ENCODE data around the gene CALCOCO1. TPM values are rescaled to one million over a fixed set of nuclear protein-coding genes. Genes with fewer than 3 reads are reported as not detected.
"Not testable (repeated sequence)": the region's sequence is repeated elsewhere in the genome, so short reads cannot be mapped to it uniquely, and the experiment has no call there.

The CALCOCO1 gene
- total and polyA plus RNA-seq, 12 donors: 48.0 to 187 (median 122) TPM

DNA sequence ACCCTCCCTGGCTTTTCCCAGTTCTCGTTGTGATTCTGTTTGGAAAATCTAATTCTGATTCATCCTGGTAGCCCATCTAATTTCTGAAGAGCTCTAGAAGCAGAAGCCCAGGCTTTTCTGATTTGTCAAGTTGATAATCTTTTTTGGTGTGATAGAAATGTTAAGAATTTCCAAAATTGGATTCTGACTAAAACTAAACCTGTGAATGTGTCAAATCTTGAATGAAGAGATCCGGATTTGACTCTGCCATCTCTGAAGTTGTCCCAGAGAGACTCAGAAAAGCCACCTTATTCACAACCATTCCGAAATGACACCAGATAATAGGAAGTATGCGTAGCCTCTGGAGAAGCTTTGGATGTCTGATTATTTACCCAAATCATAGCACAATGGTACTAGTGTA lies 37.4 kb upstream of the CALCOCO1 start:
- WGBS, 4 donors: 60 to 78% (median 69%) methylated on average over 4 of the region's 4 CpGs
- H3K36me3 ChIP-seq (replicated peaks in 1 of 2): no peaks in the 10 kb centered on the region
- H3K27ac ChIP-seq: no peak overlapping the region
- no peaks in the 10 kb centered on the region for H3K4me1 ChIP-seq (replicated peaks in 1 of 2)
- H3K9me3 ChIP-seq (replicated peaks in 1 of 3): no peaks in the 10 kb centered on the region
- TF ChIP-seq, protein P1, sequence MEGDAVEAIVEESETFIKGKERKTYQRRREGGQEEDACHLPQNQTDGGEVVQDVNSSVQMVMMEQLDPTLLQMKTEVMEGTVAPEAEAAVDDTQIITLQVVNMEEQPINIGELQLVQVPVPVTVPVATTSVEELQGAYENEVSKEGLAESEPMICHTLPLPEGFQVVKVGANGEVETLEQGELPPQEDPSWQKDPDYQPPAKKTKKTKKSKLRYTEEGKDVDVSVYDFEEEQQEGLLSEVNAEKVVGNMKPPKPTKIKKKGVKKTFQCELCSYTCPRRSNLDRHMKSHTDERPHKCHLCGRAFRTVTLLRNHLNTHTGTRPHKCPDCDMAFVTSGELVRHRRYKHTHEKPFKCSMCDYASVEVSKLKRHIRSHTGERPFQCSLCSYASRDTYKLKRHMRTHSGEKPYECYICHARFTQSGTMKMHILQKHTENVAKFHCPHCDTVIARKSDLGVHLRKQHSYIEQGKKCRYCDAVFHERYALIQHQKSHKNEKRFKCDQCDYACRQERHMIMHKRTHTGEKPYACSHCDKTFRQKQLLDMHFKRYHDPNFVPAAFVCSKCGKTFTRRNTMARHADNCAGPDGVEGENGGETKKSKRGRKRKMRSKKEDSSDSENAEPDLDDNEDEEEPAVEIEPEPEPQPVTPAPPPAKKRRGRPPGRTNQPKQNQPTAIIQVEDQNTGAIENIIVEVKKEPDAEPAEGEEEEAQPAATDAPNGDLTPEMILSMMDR (IDR thresholded peaks at IDR 0.05): no peak
- no peak for TF ChIP-seq POLR2A (IDR thresholded peaks at IDR 0.05)
- intact Hi-C loops (cut with DNase I): no loop called here
- no peak overlapping the region for H3K4me3 ChIP-seq
- no peak for DNase-seq
- peaks cover 39% of the 10 kb centered on the region for H3K27me3 ChIP-seq

DNA sequence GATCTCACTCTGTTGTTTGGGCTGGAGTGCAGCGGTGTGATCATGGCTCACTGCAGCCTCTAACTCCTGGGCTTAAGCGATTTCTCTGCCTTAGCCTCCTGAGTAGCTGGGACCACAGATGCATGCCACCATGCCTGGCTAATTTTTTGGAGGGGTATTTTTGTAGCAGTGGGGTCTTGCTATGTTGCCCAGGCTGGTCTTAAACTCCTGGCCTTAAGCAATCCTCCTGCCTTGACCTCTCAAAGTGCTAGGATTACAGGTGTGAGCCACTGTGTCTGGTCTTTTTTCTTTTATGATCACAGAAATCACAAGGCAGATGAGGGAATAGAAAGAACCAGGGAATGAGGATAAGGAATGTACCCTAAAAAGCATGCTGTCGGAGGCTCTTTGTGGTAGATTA lies 35.5 kb upstream of the CALCOCO1 start:
- H3K4me1 ChIP-seq (replicated peaks in 1 of 2); intact Hi-C loops (cut with DNase I); H3K9me3 ChIP-seq (replicated peaks in 1 of 3); H3K4me3 ChIP-seq; DNase-seq; H3K27ac ChIP-seq; H3K36me3 ChIP-seq (replicated peaks in 1 of 2): not testable (repeated sequence)
- WGBS, 4 donors: 83 to 93% (median 89%) methylated on average over 3 of the region's 3 CpGs
- H3K27me3 ChIP-seq: peaks cover 45% of the 10 kb centered on the region

DNA sequence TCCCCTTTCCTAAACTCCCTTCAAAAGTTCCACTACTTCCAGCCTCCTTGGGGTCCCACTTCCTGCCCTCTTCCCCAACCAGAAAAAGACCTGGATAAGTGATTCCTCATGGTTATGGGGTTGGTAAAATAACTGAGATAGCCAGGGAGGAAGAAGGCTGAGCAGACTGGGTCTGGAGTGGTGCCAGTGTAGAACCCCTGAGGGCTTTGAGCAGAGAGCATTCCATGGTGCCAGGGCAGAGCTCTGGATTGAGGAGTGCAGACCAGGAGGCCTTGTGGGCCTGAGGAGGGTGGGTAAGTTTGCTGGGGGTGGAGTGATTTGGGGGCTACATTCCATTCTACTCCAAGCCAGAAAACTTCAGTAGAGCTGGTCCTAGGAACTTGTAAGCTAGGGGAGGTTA lies 34.1 kb upstream of the CALCOCO1 start:
- Histone ChIP-seq H3K27me3 (peaks cover 39% of the 10 kb centered on the region), H3K9me3 (replicated peaks in 1 of 3) (no peaks in the 10 kb centered on the region), H3K27ac (no peak overlapping the region), H3K36me3 (replicated peaks in 1 of 2) (no peaks in the 10 kb centered on the region), H3K4me1 (replicated peaks in 1 of 2) (peaks cover 0 to 4% of the 10 kb centered on the region in 2 donors), H3K4me3 (no peak overlapping the region)
- TF ChIP-seq, protein P1 (IDR thresholded peaks at IDR 0.05): no peak
- TF ChIP-seq POLR2A (IDR thresholded peaks at IDR 0.05): no peak
- intact Hi-C loops (cut with DNase I): no loop called here
- DNase-seq: no peak

DNA sequence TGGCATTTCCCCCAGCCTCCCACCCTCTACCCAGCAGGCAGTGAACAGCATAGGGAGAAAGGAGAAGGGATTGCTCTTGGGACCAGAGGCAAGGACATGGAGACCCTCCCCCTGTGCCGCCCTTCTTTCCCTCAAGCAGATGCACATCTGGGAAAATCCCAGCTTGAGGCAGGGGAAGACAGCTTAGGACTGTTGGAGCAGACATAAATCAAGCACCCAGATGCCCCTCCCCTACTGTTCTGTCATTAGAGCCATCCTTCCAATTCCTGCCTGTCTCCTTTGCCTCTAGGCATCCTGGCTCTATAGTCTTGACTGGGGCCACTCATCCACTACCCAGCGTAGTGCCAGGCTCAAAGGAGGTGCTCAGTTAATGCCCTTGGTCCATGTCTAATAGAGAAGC lies 32.0 kb upstream of the CALCOCO1 start:
- WGBS, 4 donors: 47 to 83% (median 62%) methylated on average over 2 of the region's 2 CpGs
- no peaks in the 10 kb centered on the region for H3K9me3 ChIP-seq (replicated peaks in 1 of 3)
- DNase-seq: no peak
- peaks cover 0 to 4% of the 10 kb centered on the region in 2 donors for H3K4me1 ChIP-seq (replicated peaks in 1 of 2)
- H3K27me3 ChIP-seq: peaks cover 31% of the 10 kb centered on the region
- TF ChIP-seq, protein P1 (IDR thresholded peaks at IDR 0.05): no peak
- no peak for TF ChIP-seq POLR2A (IDR thresholded peaks at IDR 0.05)
- no peak overlapping the region for H3K4me3 ChIP-seq
- intact Hi-C loops (cut with DNase I): no loop called here
- H3K36me3 ChIP-seq (replicated peaks in 1 of 2): no peaks in the 10 kb centered on the region
- H3K27ac ChIP-seq: no peak overlapping the region

DNA sequence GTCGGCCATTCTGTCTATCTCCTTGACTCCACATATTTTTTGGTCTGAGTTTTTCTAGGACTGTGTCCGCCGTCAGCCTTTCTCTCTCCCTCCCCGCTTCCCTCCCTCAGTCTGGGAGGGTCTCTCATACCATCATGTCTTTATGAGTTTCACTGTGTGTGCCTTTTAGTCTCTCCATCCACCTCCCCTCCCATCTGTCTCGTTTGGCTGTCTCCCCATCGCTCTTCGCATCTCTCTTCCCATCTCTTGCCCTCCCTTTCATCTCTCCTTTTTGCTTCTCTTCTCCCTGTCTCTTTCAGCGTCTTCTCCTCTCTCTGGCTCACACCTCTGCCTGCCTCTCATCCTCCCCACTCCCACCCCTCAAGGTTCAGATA lies 31.5 kb upstream of the CALCOCO1 start:
- Histone ChIP-seq H3K27ac (no peak overlapping the region), H3K36me3 (replicated peaks in 1 of 2) (no peaks in the 10 kb centered on the region), H3K4me3 (no peak overlapping the region), H3K27me3 (peaks cover 31% of the 10 kb centered on the region), H3K4me1 (replicated peaks in 1 of 2) (peaks cover 0 to 4% of the 10 kb centered on the region in 2 donors), H3K9me3 (replicated peaks in 1 of 3) (no peaks in the 10 kb centered on the region)
- TF ChIP-seq, protein P1 (IDR thresholded peaks at IDR 0.05): no peak
- TF ChIP-seq POLR2A (IDR thresholded peaks at IDR 0.05): no peak
- intact Hi-C loops (cut with DNase I): no loop called here
- WGBS, 4 donors: 29 to 41% (median 34%) methylated on average over 8 of the region's 8 CpGs
- no peak for DNase-seq

Measured in adrenal gland (tissue), 12 donors.